ENCODE data around the gene NOTCH3. TPM values are rescaled to one million over a fixed set of nuclear protein-coding genes. Genes with fewer than 3 reads are reported as not detected.

NOTCH3 gene
- total RNA-seq, 4 donors from 2014 or later: 17.7 to 91.4 (median 41.4) TPM

DNA sequence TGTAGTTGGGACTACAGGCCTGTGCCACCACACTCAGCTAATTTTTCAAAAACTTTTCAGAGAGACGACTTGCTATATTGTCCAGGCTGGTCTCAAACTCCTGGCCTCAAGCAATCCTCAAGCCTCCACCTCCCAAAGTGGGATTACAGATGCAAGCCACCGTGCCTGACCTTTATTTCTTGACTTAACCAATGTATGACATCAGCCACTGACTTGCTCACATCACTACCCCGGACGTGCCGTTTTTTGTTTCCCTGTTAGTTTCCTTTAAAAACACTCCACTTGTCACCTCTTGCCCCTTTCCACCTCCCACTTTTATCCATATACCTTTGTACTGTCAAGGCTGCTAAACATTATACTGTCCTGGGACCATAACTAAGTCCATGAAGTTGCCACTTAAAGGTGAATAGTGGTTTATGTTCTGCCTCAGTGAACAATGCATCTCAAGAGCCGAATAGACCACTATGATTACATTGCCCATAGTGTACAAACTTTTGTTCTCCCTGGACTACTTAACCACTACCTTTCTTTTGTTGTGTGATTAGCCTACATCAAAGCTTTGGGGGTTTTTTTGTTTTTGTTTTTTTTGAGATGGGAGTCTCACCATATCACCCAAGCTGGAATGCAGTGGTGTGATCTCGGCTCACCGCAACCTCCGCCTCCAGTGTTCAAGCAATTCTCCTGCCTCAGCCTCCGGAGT lies 33.8 kb upstream of the NOTCH3 start:
- TF ChIP-seq, protein P1, sequence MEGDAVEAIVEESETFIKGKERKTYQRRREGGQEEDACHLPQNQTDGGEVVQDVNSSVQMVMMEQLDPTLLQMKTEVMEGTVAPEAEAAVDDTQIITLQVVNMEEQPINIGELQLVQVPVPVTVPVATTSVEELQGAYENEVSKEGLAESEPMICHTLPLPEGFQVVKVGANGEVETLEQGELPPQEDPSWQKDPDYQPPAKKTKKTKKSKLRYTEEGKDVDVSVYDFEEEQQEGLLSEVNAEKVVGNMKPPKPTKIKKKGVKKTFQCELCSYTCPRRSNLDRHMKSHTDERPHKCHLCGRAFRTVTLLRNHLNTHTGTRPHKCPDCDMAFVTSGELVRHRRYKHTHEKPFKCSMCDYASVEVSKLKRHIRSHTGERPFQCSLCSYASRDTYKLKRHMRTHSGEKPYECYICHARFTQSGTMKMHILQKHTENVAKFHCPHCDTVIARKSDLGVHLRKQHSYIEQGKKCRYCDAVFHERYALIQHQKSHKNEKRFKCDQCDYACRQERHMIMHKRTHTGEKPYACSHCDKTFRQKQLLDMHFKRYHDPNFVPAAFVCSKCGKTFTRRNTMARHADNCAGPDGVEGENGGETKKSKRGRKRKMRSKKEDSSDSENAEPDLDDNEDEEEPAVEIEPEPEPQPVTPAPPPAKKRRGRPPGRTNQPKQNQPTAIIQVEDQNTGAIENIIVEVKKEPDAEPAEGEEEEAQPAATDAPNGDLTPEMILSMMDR (IDR thresholded peaks at IDR 0.05; ENCODE audit: low read depth): no peak

DNA sequence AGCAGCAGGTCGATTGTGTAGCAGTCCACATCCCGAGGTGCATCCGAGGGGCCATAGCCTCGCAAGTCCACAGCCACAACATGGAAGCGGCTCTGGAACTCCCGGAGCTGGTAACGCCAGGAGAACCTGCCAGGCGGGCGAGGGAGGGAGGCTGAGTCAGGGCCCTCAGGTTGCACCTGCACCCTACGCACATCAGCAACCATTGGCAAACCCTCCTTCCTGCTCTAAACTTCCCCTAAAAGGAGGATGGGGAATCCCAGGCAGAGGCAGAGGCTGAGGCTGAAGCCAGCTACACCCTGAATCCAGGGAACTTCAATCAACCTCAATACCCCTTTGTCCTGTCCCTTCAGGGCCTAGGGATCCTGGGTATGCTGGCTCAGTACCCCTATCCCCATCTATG lies 30.5 kb upstream of the NOTCH3 start:
- TF ChIP-seq, protein P1 (IDR thresholded peaks at IDR 0.05; ENCODE audit: low read depth): no peak

DNA sequence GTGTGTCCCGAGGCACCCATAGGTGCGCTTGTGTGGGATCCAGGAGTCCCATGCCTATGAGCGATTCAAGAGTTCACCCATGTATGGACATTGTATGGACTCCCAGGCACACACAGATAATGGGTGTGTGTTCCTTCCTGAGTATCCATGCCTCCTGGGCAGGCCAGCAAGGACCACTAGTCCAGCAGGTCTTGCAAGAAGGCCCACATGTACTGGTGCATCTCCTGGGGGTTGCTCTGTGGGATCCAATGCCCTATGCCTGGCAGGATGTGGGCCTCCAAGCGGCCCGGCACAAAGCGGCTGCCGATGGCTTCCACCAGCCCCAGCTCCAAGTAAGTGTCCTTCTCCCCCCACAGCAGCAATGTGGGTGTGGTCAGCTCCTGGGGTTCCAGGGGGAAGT lies 26.5 kb upstream of the NOTCH3 start:
- TF ChIP-seq, protein P1 (IDR thresholded peaks at IDR 0.05; ENCODE audit: low read depth): no peak

DNA sequence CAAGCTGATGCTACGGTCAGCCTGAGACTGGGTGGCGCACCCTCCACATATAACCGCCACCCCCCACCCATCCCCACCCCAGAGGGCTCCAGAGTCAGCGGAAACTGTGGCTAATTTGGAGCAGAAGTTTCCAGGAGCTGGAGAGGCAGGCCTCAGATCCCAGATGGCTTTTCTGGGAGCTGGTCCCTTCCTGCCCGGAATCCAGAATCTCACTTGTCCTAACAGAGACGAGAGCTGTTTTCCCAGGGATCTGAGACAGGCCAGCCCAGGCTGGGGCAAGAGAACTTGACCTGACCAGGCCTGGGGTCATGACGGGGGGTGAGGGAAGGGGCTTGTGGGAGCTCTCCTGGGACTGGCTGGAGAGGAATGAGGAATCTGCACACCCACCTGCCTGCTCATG lies 25.0 kb upstream of the NOTCH3 start:
- TF ChIP-seq, protein P1 (IDR thresholded peaks at IDR 0.05; ENCODE audit: low read depth): no peak

DNA sequence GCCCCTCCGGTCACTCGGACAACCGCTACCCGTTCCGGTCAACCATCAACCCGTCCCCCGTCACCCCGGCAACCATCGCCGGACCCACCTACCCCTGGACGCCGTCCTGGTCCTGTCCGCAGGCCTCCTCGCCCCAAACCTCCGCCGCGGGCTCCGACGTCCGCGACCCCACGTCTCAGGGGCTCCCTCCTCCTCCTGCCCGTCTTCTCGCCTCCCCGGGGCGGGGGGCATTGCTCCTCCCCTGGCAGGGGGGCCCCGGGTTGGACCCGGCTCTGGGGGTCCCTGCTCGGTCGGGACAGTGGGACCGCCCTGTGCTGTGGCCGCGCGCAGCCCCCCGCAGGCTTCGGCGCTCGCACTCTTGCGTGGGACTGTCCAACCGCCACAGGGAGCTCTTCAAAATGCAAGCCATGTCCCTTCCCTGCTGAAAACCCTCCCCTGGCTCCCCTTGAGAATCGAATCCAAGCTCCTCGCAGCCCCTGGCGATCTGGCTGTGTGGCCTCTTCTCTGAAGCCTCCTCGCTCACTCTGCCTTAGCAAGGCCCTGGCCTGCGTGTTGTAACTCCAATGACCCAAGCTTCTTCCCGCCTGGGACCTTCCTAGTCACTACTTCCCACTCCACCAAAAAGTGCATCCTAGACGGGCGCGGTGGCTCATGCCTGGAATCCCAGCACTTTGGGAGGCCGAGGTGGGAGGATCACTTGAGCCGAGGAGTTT lies 23.0 kb upstream of the NOTCH3 start:
- TF ChIP-seq, protein P1 (IDR thresholded peaks at IDR 0.05; ENCODE audit: low read depth): no peak

DNA sequence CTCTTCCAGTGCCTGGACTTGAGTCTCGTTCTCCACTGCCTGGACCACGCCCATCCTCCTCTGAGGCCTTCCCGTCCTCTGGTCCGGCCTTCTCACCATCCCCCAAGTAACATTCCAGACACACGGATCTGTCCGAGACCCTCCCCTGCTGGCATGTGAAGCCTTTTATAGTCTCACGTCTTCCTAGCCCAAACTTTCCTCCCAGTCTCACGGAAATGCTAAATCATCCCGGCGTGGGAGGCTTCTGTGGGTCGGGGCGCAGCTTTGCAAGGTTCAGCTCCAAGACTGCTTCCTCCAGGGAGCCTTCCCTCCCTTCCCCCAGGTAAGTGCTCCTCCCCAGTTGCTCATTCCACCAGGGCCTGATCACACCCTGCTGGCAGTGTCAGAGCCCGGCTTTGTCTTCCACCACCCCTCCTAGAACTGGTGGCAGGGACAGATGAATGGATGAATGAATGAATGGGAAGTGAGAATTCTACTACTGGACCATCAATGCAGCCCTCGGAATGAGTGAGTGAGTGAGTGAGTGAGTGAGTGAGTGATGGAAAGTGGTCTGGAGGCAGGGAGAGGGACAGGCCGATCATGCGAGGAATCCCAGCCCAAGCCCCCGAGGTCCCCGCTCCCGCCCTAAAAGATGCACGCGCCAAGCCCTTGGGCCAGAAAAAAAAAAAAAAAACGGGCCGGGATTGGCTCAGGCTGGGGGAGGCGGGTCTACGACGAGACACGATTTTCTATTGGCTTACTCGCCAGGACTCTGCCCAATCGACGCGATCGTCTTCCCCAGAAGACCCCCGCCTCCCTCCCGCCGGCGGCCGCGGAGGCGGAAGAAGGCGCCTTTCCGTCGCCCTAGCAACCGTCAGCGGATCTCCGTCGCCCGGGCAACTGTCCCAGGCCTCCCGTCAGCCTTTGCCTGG lies 22.2 kb upstream of the NOTCH3 start:
- TF ChIP-seq, protein P1 (IDR thresholded peaks at IDR 0.05; ENCODE audit: low read depth): no peak

DNA sequence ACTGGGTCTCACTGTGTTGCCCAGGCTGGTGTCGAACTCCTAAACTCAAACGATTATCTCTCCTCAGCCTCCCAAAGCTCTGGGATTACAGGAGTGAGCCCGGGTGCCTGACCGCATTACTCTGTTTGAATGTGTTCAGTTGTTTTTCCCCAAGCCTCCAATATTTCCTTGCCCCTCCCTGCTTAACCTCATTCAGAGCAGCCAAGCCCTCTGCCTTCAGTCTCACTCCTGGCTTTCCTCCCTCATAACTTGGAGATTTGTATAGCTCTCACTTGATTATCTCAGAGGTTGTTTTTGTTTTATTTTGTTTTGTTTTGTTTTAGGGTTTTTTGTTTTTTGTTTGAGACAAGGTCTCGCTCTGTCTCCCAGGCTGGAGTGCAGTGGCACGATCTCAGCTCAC lies 20.0 kb upstream of the NOTCH3 start:
- TF ChIP-seq, protein P1 (IDR thresholded peaks at IDR 0.05; ENCODE audit: low read depth): no peak
